ENCODE results near the gene GARS1.

GRCh38 chr7:30642789-30643188, 48.1 kb downstream of the GARS1 start:
- TF ChIP-seq TAF1 (IDR thresholded peaks at IDR 0.05; ENCODE audit: low read depth) (no peak), EP300 (conservative IDR thresholded peaks at IDR 0.05; ENCODE audit: poor library complexity, severe bottlenecking) (no peak), POLR2AphosphoS5 (IDR thresholded peaks at IDR 0.05) (no peak), REST (IDR thresholded peaks at IDR 0.05; ENCODE audit: borderline replicate concordance) (no peak), EZH2 (IDR thresholded peaks at IDR 0.05; ENCODE audit: borderline replicate concordance, insufficient read depth, low read length, poor library complexity, severe bottlenecking) (no peak), RAD21 (conservative IDR thresholded peaks at IDR 0.05) (no peak)
- TF ChIP-seq, protein P1, sequence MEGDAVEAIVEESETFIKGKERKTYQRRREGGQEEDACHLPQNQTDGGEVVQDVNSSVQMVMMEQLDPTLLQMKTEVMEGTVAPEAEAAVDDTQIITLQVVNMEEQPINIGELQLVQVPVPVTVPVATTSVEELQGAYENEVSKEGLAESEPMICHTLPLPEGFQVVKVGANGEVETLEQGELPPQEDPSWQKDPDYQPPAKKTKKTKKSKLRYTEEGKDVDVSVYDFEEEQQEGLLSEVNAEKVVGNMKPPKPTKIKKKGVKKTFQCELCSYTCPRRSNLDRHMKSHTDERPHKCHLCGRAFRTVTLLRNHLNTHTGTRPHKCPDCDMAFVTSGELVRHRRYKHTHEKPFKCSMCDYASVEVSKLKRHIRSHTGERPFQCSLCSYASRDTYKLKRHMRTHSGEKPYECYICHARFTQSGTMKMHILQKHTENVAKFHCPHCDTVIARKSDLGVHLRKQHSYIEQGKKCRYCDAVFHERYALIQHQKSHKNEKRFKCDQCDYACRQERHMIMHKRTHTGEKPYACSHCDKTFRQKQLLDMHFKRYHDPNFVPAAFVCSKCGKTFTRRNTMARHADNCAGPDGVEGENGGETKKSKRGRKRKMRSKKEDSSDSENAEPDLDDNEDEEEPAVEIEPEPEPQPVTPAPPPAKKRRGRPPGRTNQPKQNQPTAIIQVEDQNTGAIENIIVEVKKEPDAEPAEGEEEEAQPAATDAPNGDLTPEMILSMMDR (IDR thresholded peaks at IDR 0.05; ENCODE audit: poor library complexity, severe bottlenecking) = no peak
